GM21723 (cell line): ENCODE measurements around the gene HMGA1.
A peak's percentile ranks its signal among the peaks of the same experiment; 100 is the strongest.

ENCODE experiments used
- ATAC-seq: cut with Tn5 transposase; IDR thresholded peaks from one replicate; pipeline ENCODE4 v1.9.1; 2021; ENCODE audit warnings: mild to moderate bottlenecking, moderate library complexity; ENCODE audit not compliant: unreplicated experiment

The HMGA1 gene

DNA sequence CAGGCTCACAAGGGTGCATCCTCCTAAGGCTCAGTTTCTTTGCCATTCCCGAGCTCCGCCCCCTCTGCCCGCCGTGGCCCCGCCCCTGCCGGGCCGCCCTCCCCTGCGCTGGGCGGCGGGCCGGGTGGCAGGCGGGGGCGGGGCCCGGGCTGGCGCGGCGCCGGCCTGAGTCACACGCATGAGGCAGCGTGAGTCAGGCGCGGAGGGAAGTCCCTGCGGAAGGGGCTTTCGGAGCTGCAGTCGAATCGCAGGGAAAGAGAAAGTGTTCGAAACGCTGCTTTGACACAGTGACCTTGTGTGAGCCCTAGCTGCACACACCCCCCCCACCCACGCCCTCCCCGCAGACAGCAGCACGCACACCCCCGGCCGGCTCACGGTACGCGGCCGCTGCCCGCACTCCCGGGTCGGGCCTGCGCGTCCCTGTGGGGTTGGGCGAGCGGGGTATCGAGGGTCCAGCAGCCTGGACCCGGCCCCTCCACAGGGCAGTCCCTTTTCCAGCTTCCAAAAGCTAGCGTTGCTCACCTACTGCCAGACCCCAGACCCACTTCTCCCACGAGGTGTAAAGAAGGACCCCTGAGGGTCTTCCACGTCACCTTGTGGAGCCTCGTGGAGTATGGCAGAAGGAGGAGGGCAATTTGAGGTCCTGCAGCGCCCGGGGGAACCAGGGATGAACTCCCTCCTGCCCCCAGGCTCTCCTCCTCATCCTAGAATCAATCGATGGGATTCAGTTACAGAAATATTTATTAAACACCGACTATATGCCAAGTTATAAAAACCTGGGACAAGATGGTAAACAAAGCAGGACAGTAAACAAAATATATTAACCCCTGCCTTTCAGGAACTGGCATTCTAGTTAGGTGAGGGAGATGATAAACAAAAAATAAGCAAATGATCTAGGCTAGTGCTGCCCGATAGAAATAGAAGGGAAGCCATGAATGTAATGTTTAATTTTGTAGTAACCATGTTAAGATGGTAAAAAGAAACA lies 12.4 kb upstream of the HMGA1 start:
- peak; percentile 88 for ATAC-seq

DNA sequence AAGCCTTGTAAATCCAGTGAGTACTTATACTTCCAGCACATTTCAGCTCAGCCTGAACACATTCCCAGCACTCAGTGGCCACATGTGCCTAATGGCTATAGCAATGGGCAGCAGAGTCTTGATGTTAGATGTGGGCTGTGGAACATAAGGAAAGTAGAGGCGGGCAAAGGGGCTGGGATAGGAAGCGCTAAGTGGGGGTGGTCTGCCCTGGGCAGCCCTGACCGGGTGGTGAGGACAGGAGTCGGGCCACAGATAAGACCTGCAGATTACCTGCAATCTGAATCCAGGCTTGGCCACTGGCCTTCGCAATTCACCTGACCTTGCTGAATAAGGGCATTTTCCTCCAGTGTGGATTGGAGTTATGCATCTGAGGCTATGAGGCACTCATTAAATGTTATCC lies 11.1 kb upstream of the HMGA1 start:
- no peak for ATAC-seq

DNA sequence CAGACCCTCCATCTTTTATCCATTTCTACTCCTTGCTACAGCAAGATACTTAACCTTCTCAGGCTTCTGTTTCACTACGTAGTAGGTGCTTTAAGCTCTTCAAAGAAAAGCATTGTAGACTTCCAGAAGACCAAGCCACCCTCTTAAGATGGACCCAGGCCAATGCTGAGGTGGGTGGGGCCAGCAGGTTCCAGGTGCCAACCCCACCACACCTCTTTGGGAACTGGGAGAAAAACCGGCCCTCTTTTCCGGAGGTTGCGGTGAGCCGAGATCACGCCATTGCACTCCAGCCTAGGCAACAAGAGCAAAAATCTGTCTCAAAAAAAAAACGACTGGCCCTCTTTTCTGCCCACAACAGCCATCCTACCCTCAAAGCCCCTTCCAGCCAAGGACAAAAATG lies 10.6 kb upstream of the HMGA1 start:
- ATAC-seq = no peak

DNA sequence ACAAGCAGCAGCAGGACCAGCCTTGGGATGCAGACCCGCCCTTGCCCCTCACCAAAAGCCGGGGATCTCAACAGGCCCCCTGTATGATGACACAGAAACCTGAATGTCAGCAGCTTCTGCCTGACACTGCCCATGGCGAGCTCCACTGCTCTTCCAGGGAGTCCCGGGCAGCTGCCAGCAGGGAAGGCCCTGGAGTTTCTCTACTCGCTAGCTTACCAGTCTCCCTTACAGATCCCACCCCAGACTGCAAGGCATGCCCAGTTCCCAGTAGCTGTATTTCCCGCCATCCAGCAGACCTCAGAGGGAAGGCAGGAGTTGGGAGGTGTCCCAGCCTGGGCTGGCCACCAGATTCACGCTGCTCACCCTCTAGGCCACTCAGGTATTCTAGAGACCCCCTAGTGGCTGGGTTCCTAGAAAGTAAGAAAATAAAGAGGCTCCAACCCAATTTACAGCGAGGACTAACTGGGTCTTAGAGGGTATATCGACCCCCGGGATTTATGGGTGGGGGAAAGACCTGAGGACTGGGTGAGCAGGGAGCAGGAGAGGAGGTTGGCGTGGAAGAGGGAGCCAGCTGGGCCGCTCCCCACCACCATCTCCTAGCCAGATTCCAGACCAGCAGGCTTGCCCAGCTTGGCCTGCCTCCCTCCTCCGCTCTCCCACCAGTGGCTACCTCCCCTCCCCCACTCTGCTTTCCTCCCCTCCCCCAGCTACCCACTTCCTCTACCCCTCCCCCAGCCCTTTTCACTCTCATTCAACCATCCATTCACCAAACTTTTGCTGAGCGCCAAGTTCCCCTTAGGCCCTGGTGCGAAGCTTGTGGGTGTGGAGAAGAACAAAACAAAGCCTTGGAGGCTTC lies 9.7 kb upstream of the HMGA1 start:
- ATAC-seq = no peak

DNA sequence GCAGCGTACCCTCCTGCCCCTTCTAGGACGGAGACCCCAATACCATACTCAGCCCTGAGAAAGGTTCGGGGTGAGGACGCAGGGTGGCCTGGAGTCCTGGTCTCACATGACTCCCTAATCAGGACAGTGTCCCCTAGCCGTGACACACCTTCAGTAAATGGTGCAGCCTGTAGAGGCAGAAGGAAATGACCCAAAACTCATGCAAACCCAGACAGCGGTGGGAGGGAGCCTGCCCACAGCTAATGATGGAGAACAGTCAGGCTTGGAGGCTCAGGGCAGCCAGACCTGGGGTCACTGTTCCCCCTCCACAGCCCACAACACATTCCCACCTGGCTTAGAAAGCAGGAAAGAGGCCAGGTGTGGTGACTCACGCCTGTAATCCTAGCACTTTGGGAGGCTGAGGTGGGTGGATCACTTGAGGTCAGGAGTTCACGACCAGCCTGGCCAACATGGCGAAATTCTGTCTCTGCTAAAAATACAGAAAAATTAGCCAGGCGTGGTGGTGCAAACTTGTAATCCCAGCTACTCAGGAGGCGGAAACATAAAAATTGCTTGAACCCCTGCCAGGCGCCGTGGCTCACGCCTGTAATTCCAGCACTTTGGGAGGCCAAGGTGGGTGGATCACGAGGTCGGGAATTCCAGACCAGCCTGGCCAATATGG lies 8.8 kb upstream of the HMGA1 start:
- ATAC-seq = no peak

DNA sequence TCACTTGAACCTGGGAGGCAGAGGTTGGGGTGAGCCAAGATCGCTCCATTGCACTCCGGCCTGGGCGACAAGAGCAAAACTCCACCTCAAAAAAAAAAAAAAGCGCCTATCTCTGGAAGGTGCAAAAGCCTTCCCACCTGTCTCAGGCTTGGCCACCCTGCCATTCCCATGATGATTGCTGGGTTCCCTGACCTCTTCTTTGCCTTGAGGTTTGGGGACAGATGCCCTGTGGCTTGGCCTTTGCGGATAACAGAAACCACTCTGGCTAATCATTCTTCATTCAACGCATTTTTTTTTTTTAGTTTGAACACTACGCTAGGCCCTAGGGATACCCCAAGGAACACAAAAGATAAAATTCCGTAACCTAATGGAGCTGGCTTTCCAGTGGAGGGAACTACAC lies 6.8 kb upstream of the HMGA1 start:
- ATAC-seq = no peak

DNA sequence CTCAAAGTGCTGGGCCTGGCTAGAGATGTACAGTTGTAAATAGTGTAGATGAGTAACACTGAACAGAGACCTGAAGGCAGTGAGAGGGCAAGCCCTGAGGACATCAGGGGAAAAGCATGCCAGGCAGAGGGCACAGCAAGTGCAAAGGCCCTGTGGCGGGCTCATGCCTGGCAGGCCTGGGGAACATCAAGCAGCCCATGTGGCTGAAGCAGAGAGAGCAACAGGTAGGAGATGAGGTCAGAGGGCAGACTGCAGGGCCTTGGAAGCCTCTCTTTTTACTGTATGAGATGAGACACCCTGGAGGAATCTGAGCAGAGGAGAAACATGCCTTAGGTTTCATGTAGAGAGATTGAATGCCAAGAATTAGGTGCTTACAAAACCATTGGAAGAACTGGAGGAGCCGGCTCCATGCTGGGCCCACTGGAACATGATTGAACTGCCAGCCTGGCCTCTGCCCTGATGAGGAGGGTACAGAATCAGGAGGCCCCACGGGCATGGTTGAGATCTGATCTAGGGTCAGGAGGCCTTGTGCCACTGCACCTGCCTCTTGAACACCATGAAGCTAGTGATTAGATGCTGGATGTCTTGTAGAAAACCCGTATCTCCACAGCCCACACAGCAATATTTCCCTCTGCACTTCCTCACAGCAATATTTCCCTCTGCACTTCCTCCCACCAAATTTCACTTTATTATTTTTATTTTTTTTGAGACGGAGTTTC lies 5.9 kb upstream of the HMGA1 start:
- ATAC-seq = no peak

DNA sequence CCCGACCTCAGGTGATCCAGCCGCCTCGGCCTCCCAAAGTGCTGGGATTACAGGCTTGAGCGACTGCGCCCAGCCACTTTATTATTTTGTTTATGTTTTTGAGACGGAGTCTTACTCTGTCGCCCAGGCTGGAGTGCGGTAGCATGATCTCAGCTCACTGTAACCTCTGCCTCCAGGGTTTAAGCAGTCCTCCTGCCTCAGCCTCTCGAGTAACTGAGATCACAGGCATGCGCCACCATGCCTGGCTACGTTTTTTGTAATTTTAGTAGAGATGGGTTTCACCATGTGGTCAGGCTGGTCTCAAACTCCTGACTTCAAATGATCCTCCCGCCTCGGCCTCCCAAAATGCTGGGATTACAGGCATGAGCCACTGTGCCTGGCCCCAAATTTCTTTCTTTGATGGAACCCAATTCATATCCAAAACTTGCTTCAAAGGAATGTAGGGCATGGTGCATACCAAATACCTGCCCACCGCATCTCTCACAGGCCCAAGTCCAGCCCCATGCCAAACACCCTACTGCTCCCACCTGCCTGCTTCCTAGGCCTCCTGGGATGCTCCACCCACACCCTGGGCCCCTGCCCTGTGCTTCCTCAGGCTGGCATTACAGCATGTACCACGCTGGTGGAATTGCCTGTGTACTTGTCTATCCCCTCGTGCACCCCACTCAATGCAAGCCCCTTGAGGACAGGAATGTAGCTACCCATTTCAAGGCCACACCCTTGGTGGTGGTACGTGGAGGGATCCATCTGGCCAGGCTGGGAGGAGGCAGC lies 4.9 kb upstream of the HMGA1 start:
- no peak for ATAC-seq

DNA sequence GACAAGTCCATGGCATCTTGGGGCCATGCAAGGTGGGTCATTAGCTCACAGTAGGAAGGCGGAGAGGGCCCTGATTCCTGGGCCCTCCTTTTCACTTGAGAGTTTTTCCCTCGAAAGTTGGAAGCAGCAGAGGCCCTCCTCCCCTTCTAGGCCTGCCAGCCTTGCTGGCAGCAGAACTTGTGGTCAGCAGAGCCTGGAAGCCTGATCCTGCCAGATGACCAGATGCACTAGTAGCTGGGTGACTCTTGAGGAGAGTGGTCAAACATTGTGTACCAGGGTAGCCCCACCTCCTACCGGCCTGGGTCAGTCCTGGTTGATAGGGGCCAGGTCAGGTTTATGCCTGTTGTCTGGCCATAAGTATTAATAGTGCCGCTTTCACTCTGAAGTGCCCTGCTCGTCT lies 3.8 kb upstream of the HMGA1 start:
- no peak for ATAC-seq

DNA sequence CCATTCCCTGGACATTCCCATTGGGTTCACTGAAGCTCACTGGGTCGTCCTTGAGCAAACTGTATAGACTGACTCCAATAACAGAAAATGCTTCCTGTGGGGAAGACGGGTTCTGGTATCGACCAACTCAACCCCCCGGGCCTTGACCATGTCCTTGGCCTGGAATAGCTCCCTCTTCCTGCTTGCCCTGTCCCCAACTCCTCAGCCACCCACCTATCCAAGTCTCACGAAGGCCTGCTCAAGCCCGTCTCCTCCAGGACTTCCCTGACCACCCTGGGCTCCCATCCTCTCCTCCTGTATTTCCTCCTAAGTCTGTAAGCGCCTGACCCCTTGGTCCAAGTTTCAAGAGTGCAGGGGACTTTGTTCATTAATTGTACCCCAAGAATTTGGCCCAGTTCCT lies 2.8 kb upstream of the HMGA1 start:
- ATAC-seq = no peak

DNA sequence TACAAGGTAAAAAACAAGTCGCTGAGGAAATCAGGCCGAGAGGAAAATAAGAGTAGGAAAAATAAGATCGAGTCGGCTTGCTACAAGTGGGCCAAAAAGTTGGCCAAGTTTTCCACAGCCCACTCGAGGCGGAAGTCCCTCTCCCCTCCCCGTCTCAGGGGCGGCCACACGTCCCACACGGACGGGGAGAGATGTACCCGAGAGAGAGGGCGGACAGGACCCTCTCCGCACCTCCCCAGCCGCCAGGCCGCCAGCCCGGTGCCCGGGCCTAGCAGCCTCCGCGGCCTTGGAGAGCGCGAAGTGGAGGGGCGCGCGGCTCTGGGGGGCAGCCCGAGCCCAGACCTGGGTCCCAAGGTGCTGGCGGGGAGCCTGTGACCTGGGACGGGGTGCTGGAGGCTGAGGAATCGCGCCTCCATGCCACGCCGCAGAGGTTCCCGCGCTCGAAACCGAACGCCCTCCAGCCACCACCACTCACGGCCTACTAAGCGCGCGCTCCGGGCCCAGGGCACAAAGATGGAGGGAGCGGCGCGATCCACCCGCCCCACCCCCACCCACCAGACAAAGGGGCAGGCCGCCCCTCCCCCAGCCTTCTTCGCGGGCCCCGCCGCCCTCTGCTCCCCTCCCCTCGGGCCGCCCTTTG lies 1.9 kb upstream of the HMGA1 start:
- no peak for ATAC-seq

DNA sequence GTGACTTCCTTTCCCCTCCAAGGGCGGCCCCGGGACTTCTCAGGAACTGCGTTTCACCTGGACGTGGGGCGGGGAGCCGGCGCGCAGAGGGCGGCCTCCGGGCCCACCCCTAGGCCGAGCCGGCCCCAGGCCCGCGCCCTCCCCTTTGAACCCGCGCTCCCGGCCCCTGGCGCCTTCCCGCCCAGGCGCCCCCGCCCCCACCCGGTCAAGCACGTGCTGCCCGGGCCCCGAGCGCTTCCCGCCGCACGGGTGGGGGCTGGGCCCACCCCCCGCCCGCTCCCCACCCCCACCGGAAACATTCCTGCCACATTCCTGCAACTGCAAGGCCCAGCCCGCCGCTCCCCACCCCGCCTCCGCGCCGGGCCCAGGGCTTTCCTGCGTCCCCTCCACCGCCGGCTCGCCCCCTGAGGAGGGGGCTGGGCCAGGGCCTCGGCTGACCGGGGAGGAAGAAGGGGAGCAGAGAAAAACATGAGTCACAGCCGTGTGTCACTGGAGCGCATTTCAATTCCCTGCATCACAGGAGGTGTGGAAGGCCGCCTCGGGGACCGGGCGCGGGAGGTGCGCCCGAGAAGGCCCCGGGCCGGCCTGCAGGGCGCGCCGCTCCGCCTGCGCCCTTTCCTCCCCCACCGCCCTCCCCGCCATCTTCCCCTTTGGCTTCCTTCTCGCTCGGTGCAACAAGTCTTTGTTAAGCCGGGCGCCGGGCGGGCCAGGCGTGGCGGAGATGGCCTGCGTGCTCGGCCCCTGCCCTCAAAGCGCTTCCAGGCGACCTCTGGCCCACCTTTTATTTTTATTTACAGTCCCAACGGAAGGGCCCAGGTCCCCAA lies 1.2 kb upstream of the HMGA1 start:
- no peak for ATAC-seq

DNA sequence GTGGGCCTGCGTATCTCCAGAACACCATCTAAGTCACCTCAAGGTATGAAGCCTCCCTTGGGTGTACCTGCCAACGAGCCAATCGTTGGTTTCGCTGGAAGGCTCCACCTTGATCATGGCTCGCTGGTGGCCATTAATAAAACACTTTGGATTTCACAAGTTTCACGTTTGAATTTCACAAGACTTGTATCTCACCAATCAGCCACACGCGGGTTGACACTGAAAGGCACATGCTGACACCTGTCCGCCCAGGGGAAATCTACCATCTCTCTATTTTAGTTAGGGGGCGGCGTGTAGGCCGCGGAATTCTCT lies 586 bp upstream of the HMGA1 start:
- ATAC-seq = peak; percentile 4

DNA sequence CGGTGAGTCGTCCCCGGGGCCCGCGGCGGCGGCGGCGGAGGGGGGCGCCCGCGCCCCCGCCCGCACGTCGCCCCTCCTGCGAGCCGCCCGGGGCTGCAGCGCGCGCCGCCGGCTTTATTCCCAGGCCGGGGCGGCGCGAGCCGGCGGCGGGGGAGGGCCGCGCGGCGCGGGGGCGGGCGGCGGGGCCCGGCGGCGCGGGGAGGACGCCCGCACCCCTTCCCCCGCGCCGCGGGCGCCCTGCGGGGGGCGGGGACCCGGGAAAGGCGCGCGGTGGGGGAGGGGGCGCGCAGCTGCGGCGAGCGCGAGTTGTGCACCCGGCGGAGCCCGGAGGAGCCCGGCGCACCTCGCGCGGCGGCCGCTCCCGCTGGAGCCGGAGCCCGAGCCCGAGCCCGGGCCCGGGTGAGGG lies 646 bp downstream of the HMGA1 start:
- no peak for ATAC-seq

DNA sequence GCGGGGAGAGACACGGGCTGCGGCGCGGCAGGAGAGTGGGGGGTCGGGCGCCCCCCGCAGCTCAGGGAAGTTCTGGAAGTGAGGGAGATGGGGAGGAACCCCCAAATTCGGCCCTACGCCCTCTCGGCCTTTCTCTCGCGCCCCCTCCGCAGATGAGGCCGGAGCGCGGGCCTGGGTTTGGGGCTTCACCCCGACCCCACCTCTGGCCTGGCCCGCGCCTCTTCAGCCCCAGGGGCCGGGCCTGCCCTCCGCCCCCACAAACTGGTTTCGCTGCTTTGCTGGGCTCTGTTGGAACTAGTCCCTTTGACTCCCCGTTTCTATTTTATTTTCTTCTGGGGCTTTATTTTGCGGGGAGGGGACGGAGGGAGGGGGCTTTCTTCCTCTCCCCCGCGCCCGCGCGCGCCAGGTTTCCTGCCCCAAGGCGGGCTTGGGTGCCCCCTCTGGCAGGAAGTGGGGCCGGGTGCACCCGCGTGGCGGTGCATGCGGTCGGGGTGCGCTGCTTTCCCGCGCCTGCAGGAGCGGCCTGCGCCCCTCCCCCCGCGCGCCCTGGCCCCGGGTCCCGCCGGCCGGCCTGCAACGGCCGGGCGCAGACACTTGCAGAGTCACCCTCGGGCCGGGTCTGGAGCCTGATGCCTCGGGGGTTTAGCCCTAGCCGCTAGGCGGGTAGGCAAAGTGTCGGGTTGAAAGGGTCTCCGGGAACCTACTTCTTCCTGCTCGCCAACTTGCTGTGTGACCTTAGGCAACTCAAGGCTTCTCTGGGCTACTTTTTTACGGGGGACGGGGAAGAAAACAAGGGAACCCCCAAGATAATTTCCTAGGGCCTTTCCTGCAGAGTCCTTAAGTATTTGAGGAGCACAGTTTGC lies 1.3 kb downstream of the HMGA1 start:
- ATAC-seq = no peak

DNA sequence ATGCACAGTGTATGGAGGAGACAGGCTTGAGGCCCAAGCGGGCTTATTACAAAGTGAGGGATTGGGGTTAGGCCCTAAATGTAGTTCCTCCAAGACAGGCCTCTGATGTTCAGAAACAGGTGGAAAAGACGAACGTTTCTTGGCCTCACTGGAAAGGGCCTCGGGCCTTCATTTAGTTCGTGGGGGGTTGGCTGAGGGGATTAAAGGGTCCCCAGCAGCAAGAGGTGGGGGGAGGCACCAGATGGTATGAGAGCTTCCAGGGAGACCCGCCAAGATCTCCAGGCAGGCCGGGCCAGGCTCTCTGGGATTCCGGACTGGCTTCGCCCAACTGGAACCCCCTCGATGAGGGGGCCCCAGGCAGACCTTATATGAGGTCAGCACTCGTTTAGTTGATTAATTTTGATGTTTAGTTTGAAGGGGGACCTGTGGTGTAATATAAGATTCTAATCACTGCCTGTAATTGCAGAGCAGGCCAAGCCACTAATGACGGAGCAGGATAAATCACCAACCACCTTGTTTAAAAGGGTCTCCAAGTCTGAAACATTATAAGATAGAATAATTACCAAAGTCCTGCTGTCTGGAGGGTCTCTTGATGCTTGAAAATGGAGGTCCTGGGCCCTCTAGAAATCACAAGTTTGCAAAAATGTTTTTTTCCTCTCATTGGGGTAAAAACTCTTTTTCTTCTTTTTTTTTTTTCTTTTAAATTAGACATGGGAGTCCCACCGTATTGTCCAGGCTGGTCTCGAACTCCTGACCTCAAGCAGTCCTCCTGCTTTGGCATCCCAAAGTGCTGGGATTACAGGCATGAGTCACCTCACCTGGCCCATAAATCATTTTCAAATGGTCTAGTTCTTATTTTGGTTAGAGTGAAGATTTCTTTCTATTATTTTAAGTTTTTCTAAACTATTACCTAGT lies 2.2 kb downstream of the HMGA1 start:
- ATAC-seq = no peak

DNA sequence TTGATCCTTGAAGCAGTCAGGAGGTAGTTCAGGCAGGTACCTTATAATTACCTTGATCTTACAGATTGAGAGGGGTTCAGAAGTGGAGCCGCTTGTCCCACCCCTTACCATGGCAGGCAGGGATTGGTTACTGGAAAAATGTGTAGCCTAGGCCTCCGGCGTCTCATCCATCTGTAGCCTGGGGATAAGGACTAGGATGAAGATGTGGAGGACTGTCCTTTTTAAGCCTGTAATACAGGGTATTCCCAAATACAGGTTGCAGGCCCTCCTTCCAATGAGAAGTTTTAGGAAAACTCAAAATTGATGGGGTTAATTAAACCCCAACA lies 2.8 kb downstream of the HMGA1 start:
- ATAC-seq = no peak
